ENCODE measurements around the gene NES.

GRCh38 chr1:156643778-156644092, 33.5 kb downstream of the NES start:
- TF ChIP-seq CTCF (IDR thresholded peaks at IDR 0.05; ENCODE audit: poor library complexity): no peak
- TF ChIP-seq EZH2 (IDR thresholded peaks at IDR 0.05; ENCODE audit: borderline replicate concordance): no peak
